Astrocyte (in vitro differentiated cells and primary cell): Measurements from ENCODE around the gene GCC1. TPM values are rescaled to one million over a fixed set of nuclear protein-coding genes. Genes with fewer than 3 reads are reported as not detected.

Experiments used
- DNase-seq: peaks from one replicate; pipeline ENCODE4 v3.0.0-alpha.2; 2010; ENCODE audit warnings: low read depth
- FAIRE-seq: peaks from 2 replicates; lab custom pipeline; 2011; peaks lifted over from hg19 to GRCh38; lab: Jason Lieb, UNC
- H2AFZ ChIP-seq: 2 replicates; pipeline ENCODE4 v1.6.0; 2012; ENCODE audit warnings: low read depth, low read length, inconsistent platforms
- H3K27ac ChIP-seq: 2 replicates; pipeline ENCODE4 v1.5.1; 2011; ENCODE audit warnings: low read depth, low read length, inconsistent platforms
- H3K27me3 ChIP-seq: 2 replicates; pipeline ENCODE4 v1.6.0; 2011; ENCODE audit warnings: low read length, inconsistent platforms; ENCODE audit not compliant: insufficient read depth
- H3K36me3 ChIP-seq: 2 replicates; pipeline ENCODE4 v1.5.1; 2011; ENCODE audit warnings: low read length, inconsistent platforms; ENCODE audit not compliant: insufficient read depth
- H3K4me1 ChIP-seq: 2 replicates; pipeline ENCODE4 v1.5.1; 2011; ENCODE audit warnings: low read length, inconsistent platforms; ENCODE audit not compliant: insufficient read depth
- H3K4me2 ChIP-seq: 2 replicates; pipeline ENCODE4 v1.6.0; 2012; ENCODE audit warnings: low read length, inconsistent platforms
- H3K4me3 ChIP-seq: 2 replicates; pipeline ENCODE4 v1.5.1; 2011; ENCODE audit warnings: low read depth, mild to moderate bottlenecking, low read length, inconsistent platforms; ENCODE audit not compliant: insufficient read depth
- H3K79me2 ChIP-seq: 2 replicates; pipeline ENCODE4 v1.6.0; 2012; ENCODE audit warnings: mild to moderate bottlenecking, low read length, inconsistent platforms; ENCODE audit not compliant: insufficient read depth
- H3K9ac ChIP-seq: 2 replicates; pipeline ENCODE4 v1.6.0; 2012; ENCODE audit warnings: mild to moderate bottlenecking, low read length, inconsistent platforms
- H3K9me3 ChIP-seq: 2 replicates; pipeline ENCODE4 v1.5.1; 2012; ENCODE audit warnings: low read depth, mild to moderate bottlenecking, low read length, inconsistent platforms; ENCODE audit not compliant: insufficient read depth
- H4K20me1 ChIP-seq: 2 replicates; pipeline ENCODE4 v1.6.0; 2012; ENCODE audit warnings: low read length, inconsistent platforms; ENCODE audit not compliant: insufficient read depth
- H3K27ac Mint-ChIP-seq: one replicate; pipeline ENCODE4 v1.8.0; 2021; ENCODE audit warnings: mild to moderate bottlenecking, mixed read lengths; ENCODE audit not compliant: unreplicated experiment
- H3K27me3 Mint-ChIP-seq: one replicate; pipeline ENCODE4 v1.8.0; 2021; ENCODE audit warnings: low read depth, mixed read lengths; ENCODE audit not compliant: unreplicated experiment
- H3K36me3 Mint-ChIP-seq: one replicate; pipeline ENCODE4 v1.8.0; 2021; ENCODE audit warnings: low read depth, mixed read lengths; ENCODE audit not compliant: unreplicated experiment
- H3K4me1 Mint-ChIP-seq: one replicate; pipeline ENCODE4 v1.8.0; 2021; ENCODE audit warnings: low read depth, mixed read lengths; ENCODE audit not compliant: unreplicated experiment
- H3K4me3 Mint-ChIP-seq: one replicate; pipeline ENCODE4 v1.8.0; 2021; ENCODE audit warnings: mild to moderate bottlenecking, moderate library complexity, mixed read lengths; ENCODE audit not compliant: unreplicated experiment
- H3K9me3 Mint-ChIP-seq: one replicate; pipeline ENCODE4 v1.8.0; 2021; ENCODE audit warnings: mild to moderate bottlenecking, mixed read lengths; ENCODE audit not compliant: unreplicated experiment
- CTCF ChIP-seq: IDR thresholded peaks from 2 replicates; pipeline ENCODE4 v1.5.1; 2011; ENCODE audit warnings: low read depth, mild to moderate bottlenecking, inconsistent platforms, low read length, moderate library complexity; ENCODE audit not compliant: insufficient read depth
- EZH2 ChIP-seq: IDR thresholded peaks from 2 replicates; pipeline ENCODE4 v1.6.1; 2012; ENCODE audit warnings: mild to moderate bottlenecking, low read length, inconsistent platforms; ENCODE audit not compliant: insufficient read depth
- total RNA-seq: library from RNA; stranded (reverse); gene quantifications from 2 replicates; pipeline ENCODE4 v1.2.1, GENCODE V29; 2021

The GCC1 gene
- total RNA-seq, 1 donor from 2014 or later: 28.8 TPM

DNA sequence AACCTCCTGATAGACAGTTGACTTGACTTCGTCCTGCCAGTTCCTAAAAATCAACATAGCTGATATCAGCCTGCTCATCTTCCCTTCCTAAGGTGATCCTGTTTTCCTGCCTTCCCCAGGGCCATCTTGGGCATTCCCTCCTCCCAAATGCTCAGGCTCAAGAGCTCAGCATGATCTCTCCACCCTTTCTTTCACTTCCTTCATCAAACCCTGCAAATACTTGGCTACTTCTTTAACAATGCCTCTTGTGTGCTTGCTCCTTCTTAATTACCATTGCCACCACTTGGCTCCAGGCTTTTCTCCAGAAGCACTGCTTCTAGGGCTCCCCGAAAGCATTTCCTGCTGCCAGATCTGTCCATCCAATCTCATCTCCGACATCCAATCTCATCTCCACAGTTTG is 15.5 kb upstream of the GCC1 start:
- no peak overlapping the region for H2AFZ ChIP-seq
- TF ChIP-seq CTCF (no peak), EZH2 (no peak)
- no peak overlapping the region for H3K4me3 ChIP-seq
- no peak for FAIRE-seq
- H3K9me3 ChIP-seq: no peaks in the 10 kb centered on the region
- H3K36me3 ChIP-seq: no peaks in the 10 kb centered on the region
- no peak overlapping the region for H3K4me2 ChIP-seq
- no peaks in the 10 kb centered on the region for H3K36me3 Mint-ChIP-seq
- H3K9me3 Mint-ChIP-seq: peaks cover 8% of the 10 kb centered on the region
- no peaks in the 10 kb centered on the region for H3K4me1 Mint-ChIP-seq
- no peak overlapping the region for H3K9ac ChIP-seq
- H3K27me3 Mint-ChIP-seq: peaks cover 5% of the 10 kb centered on the region
- DNase-seq: no peak
- no peak overlapping the region for H3K27ac ChIP-seq
- H3K4me1 ChIP-seq: no peaks in the 10 kb centered on the region
- H3K79me2 ChIP-seq: no peaks in the 10 kb centered on the region
- H3K27me3 ChIP-seq: peaks cover 3% of the 10 kb centered on the region
- H3K4me3 Mint-ChIP-seq: no peak overlapping the region
- no peaks in the 10 kb centered on the region for H4K20me1 ChIP-seq
- H3K27ac Mint-ChIP-seq: no peak overlapping the region

GRCh38 chr7:127598318-127598717 is 12.9 kb upstream of the GCC1 start:
- no peaks in the 10 kb centered on the region for H4K20me1 ChIP-seq
- no peaks in the 10 kb centered on the region for H3K79me2 ChIP-seq
- TF ChIP-seq CTCF (no peak), EZH2 (no peak)
- H3K4me2 ChIP-seq: no peak overlapping the region
- H3K4me3 ChIP-seq: no peak overlapping the region
- Mint-ChIP-seq H3K4me3 (no peak overlapping the region), H3K27me3 (peaks cover 17% of the 10 kb centered on the region), H3K4me1 (no peaks in the 10 kb centered on the region), H3K9me3 (peaks cover 4% of the 10 kb centered on the region), H3K36me3 (no peaks in the 10 kb centered on the region), H3K27ac (no peak overlapping the region)
- H3K27me3 ChIP-seq: peaks cover 3% of the 10 kb centered on the region
- no peak overlapping the region for H2AFZ ChIP-seq
- H3K36me3 ChIP-seq: no peaks in the 10 kb centered on the region
- H3K9ac ChIP-seq: no peak overlapping the region
- FAIRE-seq (no peak), DNase-seq (no peak)
- no peaks in the 10 kb centered on the region for H3K9me3 ChIP-seq
- H3K4me1 ChIP-seq: no peaks in the 10 kb centered on the region
- no peak overlapping the region for H3K27ac ChIP-seq

DNA sequence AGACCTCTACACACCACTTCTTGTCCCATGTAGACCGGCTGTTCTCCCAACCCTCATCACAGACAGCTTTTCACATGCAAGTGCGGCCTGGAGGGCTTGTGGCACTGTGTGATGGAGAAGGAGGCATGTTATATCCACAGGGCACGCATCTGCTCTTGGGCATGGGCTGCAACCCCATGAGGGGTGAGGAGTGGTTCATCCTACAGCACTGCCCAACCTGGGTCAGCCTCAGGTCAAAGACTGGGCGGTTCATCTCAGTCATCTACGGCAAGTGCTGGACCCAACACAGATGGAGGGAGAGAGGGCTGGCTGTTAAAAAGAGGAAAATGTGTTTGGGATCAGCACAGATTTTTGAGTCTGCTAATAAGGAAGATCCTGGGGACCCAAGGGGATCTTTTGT is 10.3 kb upstream of the GCC1 start:
- H3K9me3 Mint-ChIP-seq: peaks cover 4% of the 10 kb centered on the region
- FAIRE-seq (no peak), DNase-seq (no peak)
- Histone ChIP-seq H3K79me2 (no peaks in the 10 kb centered on the region), H3K4me2 (no peak overlapping the region), H2AFZ (no peak overlapping the region), H3K4me3 (no peak overlapping the region), H3K36me3 (peaks cover 1% of the 10 kb centered on the region), H3K27me3 (no peaks in the 10 kb centered on the region), H3K9ac (no peak overlapping the region), H3K9me3 (no peaks in the 10 kb centered on the region), H4K20me1 (no peaks in the 10 kb centered on the region), H3K4me1 (no peaks in the 10 kb centered on the region), H3K27ac (no peak overlapping the region)
- no peak overlapping the region for H3K27ac Mint-ChIP-seq
- H3K27me3 Mint-ChIP-seq: peaks cover 16% of the 10 kb centered on the region
- H3K36me3 Mint-ChIP-seq: peaks cover 3% of the 10 kb centered on the region
- H3K4me3 Mint-ChIP-seq: no peak overlapping the region
- TF ChIP-seq CTCF (no peak), EZH2 (no peak)
- H3K4me1 Mint-ChIP-seq: no peaks in the 10 kb centered on the region
